Mesenchymal stem cell (in vitro differentiated cells and primary cell): ENCODE measurements around the gene EML1.

ENCODE experiments used
- DNase-seq: peaks from one replicate; pipeline ENCODE4 v3.0.0-alpha.2; 2013
- H2AFZ ChIP-seq: one replicate; pipeline ENCODE4 v1.6.1; 2013; ENCODE audit warnings: low read depth, mild to moderate bottlenecking, control low read depth, inconsistent platforms, low read length, moderate library complexity
- H2AK5ac ChIP-seq: 2 replicates; pipeline ENCODE4 v1.6.1; 2013; ENCODE audit warnings: low read length, moderate library complexity, mild to moderate bottlenecking, inconsistent platforms; ENCODE audit not compliant: severe bottlenecking
- H2BK120ac ChIP-seq: one replicate; pipeline ENCODE4 v1.6.1; 2013; ENCODE audit warnings: low read depth, mild to moderate bottlenecking, inconsistent platforms, low read length, moderate library complexity
- H2BK12ac ChIP-seq, 2 experiments: one replicate each; pipeline ENCODE4 v1.6.1; 2013; ENCODE audit warnings: inconsistent platforms in 2 of 2, low read length in 2 of 2, mild to moderate bottlenecking in 2 of 2, moderate library complexity in 2 of 2, control low read depth in 1 of 2
- H2BK15ac ChIP-seq: one replicate; pipeline ENCODE4 v1.6.1; 2013; ENCODE audit warnings: mild to moderate bottlenecking, low read depth, inconsistent platforms; ENCODE audit not compliant: poor library complexity, severe bottlenecking
- H2BK5ac ChIP-seq: 2 replicates; pipeline ENCODE4 v1.6.1; 2013; ENCODE audit warnings: low read depth, mild to moderate bottlenecking, low read length, control low read depth, inconsistent platforms; ENCODE audit not compliant: poor library complexity, severe bottlenecking
- H3K14ac ChIP-seq, 2 experiments: one replicate each; pipeline ENCODE4 v1.6.1; 2013; ENCODE audit warnings: inconsistent platforms in 2 of 2, low read length in 2 of 2, control low read depth in 1 of 2, mild to moderate bottlenecking in 1 of 2, moderate library complexity in 1 of 2
- H3K18ac ChIP-seq, 2 experiments: one replicate each; pipeline ENCODE4 v1.6.1; 2013; ENCODE audit warnings: inconsistent platforms in 2 of 2, low read length in 2 of 2, control low read depth in 1 of 2, low read depth in 1 of 2, mild to moderate bottlenecking in 1 of 2
- H3K23ac ChIP-seq, 2 experiments: one replicate each; pipeline ENCODE4 v1.6.1; 2013; ENCODE audit warnings: inconsistent platforms in 2 of 2, low read length in 2 of 2, mild to moderate bottlenecking in 2 of 2, moderate library complexity in 2 of 2, control low read depth in 1 of 2
- H3K27ac ChIP-seq: 2 replicates; pipeline ENCODE4 v1.5.1; 2013; ENCODE audit warnings: mild to moderate bottlenecking, moderate library complexity, low read length, control low read depth, inconsistent platforms; ENCODE audit not compliant: poor library complexity, severe bottlenecking
- H3K27me3 ChIP-seq, 2 experiments: 2 replicates each; pipeline versions ENCODE4 v1.6.1 to v1.7.0; 2013; ENCODE audit warnings: low read length in 2 of 2, mild to moderate bottlenecking in 2 of 2, moderate library complexity in 2 of 2, control low read depth in 1 of 2, inconsistent platforms in 1 of 2; ENCODE audit not compliant: control insufficient read depth in 1 of 2, insufficient read depth in 1 of 2
- H3K36me3 ChIP-seq, 2 experiments: 2 replicates each; pipeline versions ENCODE4 v1.6.1 to v1.7.0; 2013; ENCODE audit warnings: low read length in 2 of 2, control low read depth in 1 of 2, inconsistent platforms in 1 of 2, low read depth in 1 of 2, mild to moderate bottlenecking in 1 of 2; ENCODE audit not compliant: insufficient read depth in 2 of 2, control insufficient read depth in 1 of 2
- H3K4ac ChIP-seq, 2 experiments: one replicate each; pipeline ENCODE4 v1.6.1; 2013; ENCODE audit warnings: inconsistent platforms in 2 of 2, low read length in 2 of 2, mild to moderate bottlenecking in 2 of 2, moderate library complexity in 2 of 2, control low read depth in 1 of 2, low read depth in 1 of 2
- H3K4me1 ChIP-seq: 2 replicates; pipeline ENCODE4 v1.6.1; 2013; ENCODE audit warnings: low read depth, low read length, control low read depth; ENCODE audit not compliant: control insufficient read depth, insufficient read depth
- H3K4me2 ChIP-seq: 2 replicates; pipeline ENCODE4 v1.6.1; 2013; ENCODE audit warnings: low read length, mild to moderate bottlenecking, inconsistent platforms; ENCODE audit not compliant: poor library complexity, severe bottlenecking
- H3K4me3 ChIP-seq, 2 experiments: 2 replicates each; pipeline versions ENCODE4 v1.5.1 to v1.7.0; 2013; ENCODE audit warnings: low read length in 2 of 2, mild to moderate bottlenecking in 2 of 2, control low read depth in 1 of 2, low read depth in 1 of 2; ENCODE audit not compliant: insufficient read depth in 1 of 2
- H3K79me1 ChIP-seq: replicated peaks from 2 replicates; pipeline ENCODE4 v1.6.1; 2013; ENCODE audit warnings: mild to moderate bottlenecking, control low read depth, low read length, inconsistent platforms; ENCODE audit not compliant: poor library complexity, severe bottlenecking
- H3K9ac ChIP-seq: 2 replicates; pipeline ENCODE4 v1.7.0; 2013; ENCODE audit warnings: mild to moderate bottlenecking, low read length, moderate library complexity
- H3K9me3 ChIP-seq: 2 replicates; pipeline ENCODE4 v1.7.0; 2013; ENCODE audit warnings: mild to moderate bottlenecking, low read length; ENCODE audit not compliant: control insufficient read depth
- H4K8ac ChIP-seq: one replicate; pipeline ENCODE4 v1.6.1; 2013; ENCODE audit warnings: inconsistent platforms, mild to moderate bottlenecking, low read length, moderate library complexity
- H4K91ac ChIP-seq: one replicate; pipeline ENCODE4 v1.6.1; 2013; ENCODE audit warnings: mild to moderate bottlenecking, low read length, inconsistent platforms
- WGBS: methylation state at CpG from one replicate; pipeline ENCODE4 v1.1.7; 2013; ENCODE audit warnings: mixed read lengths; 5-methylcytosine and 5-hydroxymethylcytosine counted together

Gene EML1

DNA sequence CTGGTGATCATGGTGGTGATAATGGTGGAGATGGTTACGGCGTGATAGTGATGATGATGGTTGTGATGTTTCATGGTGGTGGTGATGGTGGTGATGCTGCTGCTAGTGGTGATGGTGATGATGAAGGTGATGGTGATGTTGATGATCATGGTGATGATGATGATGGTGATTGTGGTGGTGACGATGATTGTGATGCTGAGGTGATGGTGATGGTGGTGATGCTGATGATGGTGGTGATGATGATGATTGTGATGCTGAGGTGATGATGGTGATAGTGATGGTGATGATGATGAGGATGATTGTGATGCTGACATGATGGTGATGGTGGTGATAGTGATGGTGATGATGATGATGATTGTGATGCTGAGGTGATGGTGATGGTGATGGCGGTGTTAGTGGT is 158.8 kb downstream of the EML1 start:
- Histone ChIP-seq H2BK5ac (no peak overlapping the region), H3K36me3 (peaks cover 0 to 3% of the 10 kb centered on the region in 2 experiments), H3K27ac (no peak overlapping the region), H3K4me2 (no peak overlapping the region), H3K4me3 (no peak overlapping the region), H2BK12ac (no peak overlapping the region), H4K91ac (no peak overlapping the region), H3K9ac (no peak overlapping the region), H3K14ac (no peak overlapping the region), H2BK15ac (no peak overlapping the region), H3K18ac (no peak overlapping the region), H3K79me1 (no peaks in the 10 kb centered on the region), H2AFZ (no peak overlapping the region), H3K23ac (no peak overlapping the region), H2BK120ac (no peak overlapping the region), H2AK5ac (no peak overlapping the region), H3K4me1 (peaks cover 9% of the 10 kb centered on the region), H3K4ac (no peak overlapping the region), H3K27me3 (peaks cover 20 to 29% of the 10 kb centered on the region in 2 experiments), H4K8ac (no peak overlapping the region), H3K9me3 (no peaks in the 10 kb centered on the region)
- DNase-seq, result no peak
- 93% methylated on average over 4 of the region's 4 CpGs for whole genome bisulfite sequencing

DNA sequence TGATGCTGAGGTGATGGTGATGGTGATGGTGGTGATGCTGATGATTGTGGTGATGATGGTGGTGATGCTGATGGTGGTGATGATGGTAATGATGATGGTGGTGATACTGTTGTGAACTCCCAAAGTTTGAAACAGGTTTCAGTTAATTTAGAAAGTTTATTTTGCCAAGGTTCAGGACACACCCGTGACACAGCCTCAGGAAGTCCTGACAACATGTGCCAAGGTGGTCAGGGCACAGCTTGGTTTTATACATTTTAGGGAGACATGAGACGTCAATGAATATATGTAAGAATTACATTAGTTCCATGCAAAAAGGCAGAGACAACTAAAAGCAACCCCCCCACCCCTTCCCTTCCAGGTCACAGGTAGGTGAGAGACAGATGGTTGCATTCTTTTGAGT is 159.2 kb downstream of the EML1 start:
- no peak overlapping the region for H3K14ac ChIP-seq
- no peak overlapping the region for H2AK5ac ChIP-seq
- H3K27me3 ChIP-seq, result peaks cover 20 to 29% of the 10 kb centered on the region in 2 experiments
- H4K8ac ChIP-seq, result no peak overlapping the region
- H2AFZ ChIP-seq, result no peak overlapping the region
- no peak overlapping the region for H3K18ac ChIP-seq
- H2BK120ac ChIP-seq, result no peak overlapping the region
- no peak overlapping the region for H3K23ac ChIP-seq
- H3K27ac ChIP-seq, result no peak overlapping the region
- no peak overlapping the region for H3K9ac ChIP-seq
- no peaks in the 10 kb centered on the region for H3K79me1 ChIP-seq
- no peak overlapping the region for H3K4ac ChIP-seq
- H3K4me3 ChIP-seq, result no peak overlapping the region
- no peak overlapping the region for H3K4me2 ChIP-seq
- no peak overlapping the region for H2BK15ac ChIP-seq
- H3K9me3 ChIP-seq, result no peaks in the 10 kb centered on the region
- WGBS, result 67% methylated on average over 1 of the region's 2 CpGs
- no peaks in the 10 kb centered on the region for H3K36me3 ChIP-seq
- H2BK5ac ChIP-seq, result no peak overlapping the region
- no peak overlapping the region for H4K91ac ChIP-seq
- no peak for DNase-seq
- peaks cover 5% of the 10 kb centered on the region for H3K4me1 ChIP-seq
- H2BK12ac ChIP-seq, result no peak overlapping the region

GRCh38 chr14:99955826-99956455 is 162.7 kb downstream of the EML1 start:
- no peak overlapping the region for H3K4ac ChIP-seq
- no peak overlapping the region for H2BK5ac ChIP-seq
- no peak overlapping the region for H2AFZ ChIP-seq
- no peak overlapping the region for H2AK5ac ChIP-seq
- H2BK12ac ChIP-seq, result no peak overlapping the region
- no peak overlapping the region for H3K23ac ChIP-seq
- H3K18ac ChIP-seq, result no peak overlapping the region
- H3K27me3 ChIP-seq, result peaks cover 23 to 37% of the 10 kb centered on the region in 2 experiments
- no peak overlapping the region for H3K9ac ChIP-seq
- no peak overlapping the region for H2BK15ac ChIP-seq
- no peak overlapping the region for H4K91ac ChIP-seq
- H3K36me3 ChIP-seq, result no peaks in the 10 kb centered on the region
- H3K79me1 ChIP-seq, result no peaks in the 10 kb centered on the region
- DNase-seq, result no peak
- H4K8ac ChIP-seq, result no peak overlapping the region
- H3K4me2 ChIP-seq, result no peak overlapping the region
- WGBS, result 88% methylated on average over 7 of the region's 7 CpGs
- no peak overlapping the region for H3K27ac ChIP-seq
- no peaks in the 10 kb centered on the region for H3K4me1 ChIP-seq
- no peak overlapping the region for H2BK120ac ChIP-seq
- no peak overlapping the region for H3K4me3 ChIP-seq
- H3K14ac ChIP-seq, result no peak overlapping the region
- H3K9me3 ChIP-seq, result no peaks in the 10 kb centered on the region

GRCh38 chr14:99958380-99958779 is 165.2 kb downstream of the EML1 start:
- no peak overlapping the region for H3K4ac ChIP-seq
- H3K27me3 ChIP-seq, result peaks cover 20 to 33% of the 10 kb centered on the region in 2 experiments
- no peaks in the 10 kb centered on the region for H3K9me3 ChIP-seq
- H2BK15ac ChIP-seq, result no peak overlapping the region
- no peak overlapping the region for H3K14ac ChIP-seq
- no peak overlapping the region for H3K27ac ChIP-seq
- 79% methylated on average over 7 of the region's 7 CpGs for WGBS
- no peak overlapping the region for H2AK5ac ChIP-seq
- no peaks in the 10 kb centered on the region for H3K79me1 ChIP-seq
- no peak for DNase-seq
- H2AFZ ChIP-seq, result no peak overlapping the region
- H3K36me3 ChIP-seq, result no peaks in the 10 kb centered on the region
- no peak overlapping the region for H4K91ac ChIP-seq
- H3K4me2 ChIP-seq, result no peak overlapping the region
- no peak overlapping the region for H3K4me3 ChIP-seq
- no peak overlapping the region for H2BK5ac ChIP-seq
- H3K9ac ChIP-seq, result no peak overlapping the region
- H2BK12ac ChIP-seq, result no peak overlapping the region
- no peak overlapping the region for H4K8ac ChIP-seq
- H3K18ac ChIP-seq, result no peak overlapping the region
- H3K23ac ChIP-seq, result no peak overlapping the region
- H2BK120ac ChIP-seq, result no peak overlapping the region
- H3K4me1 ChIP-seq, result no peaks in the 10 kb centered on the region
